ENCODE measurements around the gene ZDHHC14.

DNA sequence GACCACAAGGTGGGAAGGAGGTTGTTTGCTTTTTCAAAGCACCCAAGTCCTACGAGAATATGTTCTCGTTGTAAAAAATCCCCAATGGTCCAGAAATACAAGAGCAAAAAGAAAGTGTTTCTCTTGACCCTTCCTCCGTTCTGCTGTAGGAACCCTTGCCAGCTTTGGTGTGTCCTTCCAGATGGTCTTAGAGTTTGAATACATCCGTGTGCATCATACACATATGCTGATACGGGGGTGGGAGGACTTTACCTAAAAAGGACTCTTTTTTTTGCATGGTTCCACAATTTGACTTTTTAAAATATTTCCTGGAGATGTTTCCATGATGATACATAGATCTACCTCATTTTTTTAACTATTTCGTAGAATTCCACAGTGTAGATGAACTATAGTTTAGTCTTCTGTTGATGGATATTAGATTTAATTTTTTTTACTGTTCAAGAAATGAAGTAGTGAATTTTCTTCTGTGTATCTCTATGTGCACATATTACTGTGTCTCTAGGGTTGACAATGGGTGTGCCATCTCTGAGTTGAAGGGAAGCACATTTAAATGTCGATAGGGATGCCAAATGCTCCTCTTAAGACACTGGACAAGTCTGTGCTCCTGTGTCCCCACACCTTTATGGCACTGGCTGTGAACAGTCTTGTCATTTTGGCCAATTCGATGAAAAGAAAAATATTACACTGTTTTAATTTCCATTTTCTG is 259.9 kb downstream of the ZDHHC14 start:
- TF ChIP-seq, protein P1, sequence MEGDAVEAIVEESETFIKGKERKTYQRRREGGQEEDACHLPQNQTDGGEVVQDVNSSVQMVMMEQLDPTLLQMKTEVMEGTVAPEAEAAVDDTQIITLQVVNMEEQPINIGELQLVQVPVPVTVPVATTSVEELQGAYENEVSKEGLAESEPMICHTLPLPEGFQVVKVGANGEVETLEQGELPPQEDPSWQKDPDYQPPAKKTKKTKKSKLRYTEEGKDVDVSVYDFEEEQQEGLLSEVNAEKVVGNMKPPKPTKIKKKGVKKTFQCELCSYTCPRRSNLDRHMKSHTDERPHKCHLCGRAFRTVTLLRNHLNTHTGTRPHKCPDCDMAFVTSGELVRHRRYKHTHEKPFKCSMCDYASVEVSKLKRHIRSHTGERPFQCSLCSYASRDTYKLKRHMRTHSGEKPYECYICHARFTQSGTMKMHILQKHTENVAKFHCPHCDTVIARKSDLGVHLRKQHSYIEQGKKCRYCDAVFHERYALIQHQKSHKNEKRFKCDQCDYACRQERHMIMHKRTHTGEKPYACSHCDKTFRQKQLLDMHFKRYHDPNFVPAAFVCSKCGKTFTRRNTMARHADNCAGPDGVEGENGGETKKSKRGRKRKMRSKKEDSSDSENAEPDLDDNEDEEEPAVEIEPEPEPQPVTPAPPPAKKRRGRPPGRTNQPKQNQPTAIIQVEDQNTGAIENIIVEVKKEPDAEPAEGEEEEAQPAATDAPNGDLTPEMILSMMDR (IDR thresholded peaks at IDR 0.05) = no peak
- TF ChIP-seq POLR2A (IDR thresholded peaks at IDR 0.05; ENCODE audit: low read depth) (no peak), POLR2AphosphoS5 (IDR thresholded peaks at IDR 0.05) (no peak)
